NCI-H1930 (cell line): ENCODE data around the gene TNFRSF25.
A peak's percentile ranks its signal among the peaks of the same experiment; 100 is the strongest.
"Not testable (repeated sequence)": the region's sequence is repeated elsewhere in the genome, so short reads cannot be mapped to it uniquely, and the experiment has no call there.

Experiments
- DNase-seq, 2 experiments: peaks; one replicate each; lab custom pipeline; 2025; lab: John Stamatoyannopoulos, UW

TNFRSF25 gene

DNA sequence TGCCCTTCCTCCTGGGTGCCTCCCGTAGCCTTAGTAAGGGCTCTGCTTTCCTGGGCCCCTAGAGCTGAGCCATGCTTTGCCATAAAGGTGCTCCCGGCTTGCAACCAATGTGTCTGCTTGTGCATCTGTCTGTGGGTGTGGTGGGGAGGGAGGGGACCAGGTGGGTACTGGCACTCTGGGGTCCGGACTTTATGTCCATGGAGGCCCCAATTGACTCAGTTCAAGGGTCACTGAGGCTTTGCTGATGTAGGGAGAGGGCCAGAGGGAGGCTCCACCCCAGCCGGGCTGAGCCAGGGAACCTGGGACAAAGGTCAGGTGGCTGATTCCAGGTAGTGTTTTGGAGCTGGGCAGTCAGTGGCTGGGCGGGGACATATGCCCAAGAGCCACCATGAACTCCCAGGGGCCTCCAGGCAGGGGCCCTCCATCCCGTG, 15.0 kb downstream of the TNFRSF25 start:
- no peak for DNase-seq

DNA sequence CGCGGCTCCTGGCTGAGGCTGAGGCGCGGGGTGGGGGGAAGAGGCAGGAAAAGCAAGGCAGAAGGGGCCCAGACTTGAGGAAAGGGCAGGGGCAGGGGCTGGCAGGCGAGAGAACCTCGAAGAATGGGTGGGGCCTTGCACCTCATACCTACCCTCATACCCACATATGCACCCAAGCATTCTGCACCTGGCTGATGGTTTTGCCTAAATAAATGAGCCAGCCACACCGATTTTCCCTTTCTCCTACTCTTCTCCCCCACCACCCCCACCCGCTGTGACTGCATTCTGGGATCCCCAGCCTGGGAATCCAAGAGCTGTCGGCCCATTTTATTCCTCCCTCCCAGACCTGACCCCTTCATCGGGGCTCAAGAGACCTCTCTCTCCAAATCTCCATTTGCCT, 15.5 kb downstream of the TNFRSF25 start:
- DNase-seq, result not testable (repeated sequence)

DNA sequence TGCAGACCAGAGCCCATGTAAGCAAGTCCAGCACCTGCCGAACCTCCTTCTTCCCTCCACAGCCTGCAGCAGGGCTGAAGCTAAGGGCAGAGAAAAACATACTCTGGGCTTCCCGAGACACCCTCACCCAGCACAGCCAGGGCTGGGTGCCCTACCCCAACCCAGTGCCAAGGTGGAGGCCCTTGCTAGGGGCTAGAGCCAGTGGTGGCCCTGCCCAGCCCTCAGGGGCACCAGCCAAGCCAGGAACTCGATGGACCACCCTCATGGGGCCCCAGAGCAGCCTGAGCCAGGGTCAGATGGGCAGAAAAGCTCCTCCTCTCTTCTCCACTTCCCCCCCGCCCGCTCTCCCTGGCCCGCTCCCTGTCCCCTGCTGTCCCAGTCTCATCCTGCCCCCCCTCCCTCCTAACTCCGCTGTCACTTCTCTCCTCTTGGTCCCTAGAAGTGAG, 15.9 kb downstream of the TNFRSF25 start:
- DNase-seq, result no peak

DNA sequence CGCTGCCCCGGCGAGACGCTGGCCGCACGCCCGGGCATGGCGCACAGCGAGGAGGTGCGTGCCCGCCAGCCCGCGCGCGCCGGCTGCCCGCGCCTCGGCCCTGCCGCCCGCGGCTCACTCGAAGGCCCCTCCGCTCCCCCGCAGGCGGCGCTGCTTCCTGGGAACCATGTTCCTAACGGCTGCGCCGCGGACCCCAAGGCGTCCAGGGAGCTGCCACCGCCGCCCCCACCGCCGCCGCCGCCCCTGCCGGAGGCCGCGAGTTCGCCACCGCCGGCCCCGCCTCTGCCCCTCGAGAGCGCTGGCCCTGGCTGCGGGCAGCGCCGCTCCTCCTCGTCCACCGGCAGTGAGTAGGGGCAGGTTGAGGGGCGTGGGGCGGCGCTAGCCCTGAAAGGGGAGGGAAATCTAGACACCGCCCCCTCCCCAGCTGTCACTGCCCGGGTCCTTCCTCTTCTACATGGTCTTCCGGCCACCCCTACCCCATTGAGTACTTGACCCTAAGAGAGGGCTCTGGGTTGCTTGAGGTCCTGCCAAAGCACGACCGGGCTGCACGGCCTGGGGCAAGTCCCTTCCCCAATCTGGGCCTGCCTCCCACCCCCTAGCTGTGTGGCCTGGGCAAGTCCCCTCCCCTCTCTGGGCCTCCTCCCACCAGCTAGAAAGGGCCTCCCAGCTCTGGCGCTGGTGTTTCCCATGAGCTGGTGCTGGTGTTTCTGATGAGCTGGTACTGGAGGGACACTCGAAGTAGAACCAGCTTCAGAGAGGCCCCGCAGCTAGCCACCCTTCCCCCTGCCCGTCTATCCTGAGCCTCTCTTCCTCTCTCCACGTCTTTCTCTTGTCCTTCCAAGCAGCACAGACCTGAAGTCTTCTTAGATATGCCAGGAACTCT, 17.0 kb downstream of the TNFRSF25 start:
- DNase-seq, result peak; percentile 35 to 68

DNA sequence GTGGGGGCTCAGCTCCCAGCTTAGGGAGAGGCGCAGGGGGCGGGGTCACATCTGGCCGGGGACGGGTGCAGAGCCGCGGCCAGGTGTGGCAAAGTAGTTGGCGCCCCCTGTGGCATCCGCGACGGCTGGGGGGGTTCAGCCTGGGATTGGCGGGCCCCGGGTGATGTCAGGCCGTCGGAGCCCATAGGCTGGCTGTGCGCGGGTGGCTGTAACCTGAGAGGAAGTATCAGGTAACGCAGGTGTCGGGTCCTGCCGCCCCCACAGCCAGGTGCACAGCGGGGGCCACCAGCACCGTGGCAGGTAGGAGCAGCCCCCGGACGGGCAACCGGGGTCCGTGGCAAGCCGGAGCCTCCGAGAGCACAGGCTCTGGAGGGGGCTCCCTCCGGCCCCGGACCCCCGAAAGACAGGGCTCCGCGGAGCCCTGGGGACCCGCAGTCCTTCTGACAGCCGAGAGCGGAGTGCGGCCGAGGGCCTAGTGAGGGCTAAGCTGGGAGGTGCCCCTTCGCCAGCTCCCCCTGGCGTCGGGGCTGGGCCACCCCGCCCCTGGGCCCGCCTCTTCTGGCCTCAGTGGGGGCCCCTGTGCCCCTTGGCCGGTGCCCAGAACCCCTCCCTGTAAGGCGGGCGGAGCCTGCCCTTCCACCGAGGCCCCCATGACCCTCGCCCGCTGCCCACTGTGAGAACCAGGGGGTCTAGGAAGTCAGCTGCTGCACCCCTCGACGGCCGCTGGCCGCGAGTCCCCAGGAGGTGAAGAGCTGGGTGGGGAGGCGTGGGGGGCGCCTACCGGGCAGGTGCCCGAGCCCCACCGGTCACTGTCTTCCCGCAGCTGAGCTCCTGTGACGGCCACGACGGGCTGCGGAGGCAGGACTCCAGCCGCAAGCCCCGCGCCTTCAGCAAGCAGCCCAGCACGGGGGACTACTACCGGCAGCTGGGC, 17.9 kb downstream of the TNFRSF25 start:
- peak; percentile 83 to 86 for DNase-seq

DNA sequence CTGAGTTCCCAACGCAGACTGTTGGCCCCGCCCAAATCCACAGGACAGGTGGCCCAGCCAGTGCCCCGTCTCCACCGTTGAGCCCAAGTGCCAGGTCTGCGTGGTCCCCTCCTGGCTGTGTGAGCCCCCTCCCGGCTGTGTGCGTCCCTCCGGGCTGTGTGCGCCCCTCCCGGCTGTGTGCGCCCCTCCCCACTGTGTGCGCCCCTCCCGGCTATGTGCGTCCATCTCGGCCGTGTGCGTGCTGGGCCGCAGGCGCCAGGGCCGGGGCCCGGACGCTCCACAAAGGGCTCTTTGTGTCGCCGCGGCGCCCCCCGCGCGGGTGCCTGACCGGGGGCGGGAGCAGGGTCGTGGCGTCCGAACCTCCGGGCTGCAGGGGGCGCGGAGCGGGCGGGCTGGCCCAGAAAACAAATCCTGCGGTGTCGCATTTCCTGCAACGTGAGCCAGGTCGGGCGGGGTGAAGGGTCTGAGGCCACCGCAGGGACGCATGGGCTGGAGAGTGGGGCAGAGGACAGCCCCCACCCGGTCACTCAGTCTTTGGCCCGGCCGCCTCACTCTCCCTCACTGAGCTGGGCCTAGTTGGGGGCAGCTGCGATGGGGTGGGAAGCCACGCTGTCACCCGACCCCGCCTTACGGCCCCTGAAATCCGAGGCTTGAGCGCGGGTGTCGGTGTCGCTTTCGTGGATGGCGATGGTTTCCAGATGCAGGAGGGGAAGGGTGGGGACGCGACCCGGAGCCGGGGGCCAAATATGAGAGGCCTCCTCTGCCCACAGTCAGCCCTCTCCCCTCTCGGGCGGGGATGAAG, 18.8 kb downstream of the TNFRSF25 start:
- peak; percentile 18 to 47 for DNase-seq

DNA sequence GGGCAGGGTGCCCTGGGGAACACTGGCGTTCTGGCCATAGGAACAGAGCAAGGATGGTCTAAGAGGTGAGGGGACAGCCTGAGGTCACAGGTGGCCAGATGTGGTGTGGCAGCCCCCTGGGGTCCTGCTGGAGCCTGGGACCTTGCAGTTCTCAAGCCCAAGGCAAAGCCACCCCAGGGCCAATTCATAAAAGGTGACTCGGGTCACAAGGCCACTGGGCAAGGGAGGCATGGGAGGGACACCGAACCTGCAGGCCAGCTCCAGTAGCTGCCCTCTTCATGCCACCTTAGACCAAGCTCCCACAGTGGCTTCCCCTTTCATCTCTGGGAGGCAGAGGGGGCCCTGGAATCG, 19.3 kb downstream of the TNFRSF25 start:
- DNase-seq, result no peak

DNA sequence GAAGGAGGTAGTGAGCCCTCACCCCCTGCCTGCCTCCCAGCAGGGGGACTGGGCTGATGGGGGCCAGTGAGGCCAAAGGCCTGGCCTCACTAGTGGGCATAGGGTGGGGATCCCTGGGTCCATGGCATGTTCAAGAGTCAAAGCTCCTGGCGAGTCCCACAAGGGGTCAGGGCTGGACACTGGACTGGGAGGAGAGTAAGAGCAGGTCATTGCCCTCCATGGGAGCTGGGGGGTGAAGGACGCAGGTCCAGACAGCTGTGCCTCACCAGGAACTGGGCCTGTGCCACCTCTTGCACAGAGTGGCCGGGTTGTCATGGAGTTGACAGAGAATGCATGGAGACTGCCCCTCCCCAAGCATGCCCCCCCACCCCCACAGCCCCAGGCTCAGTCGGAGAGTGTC, 20.0 kb downstream of the TNFRSF25 start:
- DNase-seq, result not testable (repeated sequence)

DNA sequence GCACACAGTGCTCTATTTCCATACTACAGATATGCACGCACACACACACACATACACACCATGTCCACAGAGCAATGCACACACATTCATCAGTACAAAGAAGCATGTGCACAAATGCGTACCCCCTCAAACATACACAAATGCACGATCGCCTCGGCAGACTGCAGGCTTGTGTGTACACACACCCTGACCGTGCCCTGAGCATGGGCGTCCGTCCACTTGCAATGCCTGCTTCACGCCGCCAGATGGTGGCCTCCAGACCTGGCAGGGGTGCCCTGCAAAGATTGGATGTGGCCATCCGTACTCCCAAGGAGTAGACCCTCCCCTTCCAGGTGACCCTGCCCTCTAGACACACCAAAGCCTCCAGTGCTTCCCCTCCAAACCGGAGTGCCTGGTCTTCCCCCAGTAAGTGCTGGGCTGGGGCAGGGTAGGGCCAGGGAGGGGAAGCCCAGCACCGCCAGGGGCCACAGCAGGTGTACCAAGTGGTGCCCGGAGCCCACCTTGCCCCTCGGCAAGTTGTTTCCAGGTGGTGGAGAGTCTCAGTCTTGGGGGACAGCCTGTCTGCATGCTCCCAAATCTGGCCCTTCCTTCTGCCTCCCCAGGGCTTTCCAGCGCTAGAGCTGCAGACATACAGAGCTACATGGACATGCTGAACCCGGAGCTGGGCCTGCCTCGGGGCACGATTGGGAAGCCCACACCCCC, 20.8 kb downstream of the TNFRSF25 start:
- DNase-seq, result no peak

DNA sequence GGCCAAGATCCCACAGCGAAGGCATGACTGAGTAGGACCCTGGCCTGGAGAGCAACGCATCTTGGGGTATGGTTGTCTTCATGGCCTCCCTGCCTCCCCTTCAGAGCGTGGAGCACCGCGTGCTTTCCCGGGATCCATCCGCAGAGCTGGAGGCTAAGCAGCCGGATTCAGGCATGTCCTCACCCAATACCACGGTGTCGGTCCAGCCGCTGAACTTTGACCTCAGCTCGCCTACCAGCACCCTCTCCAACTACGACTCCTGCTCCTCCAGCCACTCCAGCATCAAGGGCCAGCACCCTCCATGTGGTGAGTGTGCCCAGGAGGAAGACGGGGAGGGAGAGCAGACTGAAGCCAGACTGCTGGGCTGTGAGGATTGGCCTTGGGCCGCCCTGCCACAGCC, 21.6 kb downstream of the TNFRSF25 start:
- DNase-seq, result no peak

DNA sequence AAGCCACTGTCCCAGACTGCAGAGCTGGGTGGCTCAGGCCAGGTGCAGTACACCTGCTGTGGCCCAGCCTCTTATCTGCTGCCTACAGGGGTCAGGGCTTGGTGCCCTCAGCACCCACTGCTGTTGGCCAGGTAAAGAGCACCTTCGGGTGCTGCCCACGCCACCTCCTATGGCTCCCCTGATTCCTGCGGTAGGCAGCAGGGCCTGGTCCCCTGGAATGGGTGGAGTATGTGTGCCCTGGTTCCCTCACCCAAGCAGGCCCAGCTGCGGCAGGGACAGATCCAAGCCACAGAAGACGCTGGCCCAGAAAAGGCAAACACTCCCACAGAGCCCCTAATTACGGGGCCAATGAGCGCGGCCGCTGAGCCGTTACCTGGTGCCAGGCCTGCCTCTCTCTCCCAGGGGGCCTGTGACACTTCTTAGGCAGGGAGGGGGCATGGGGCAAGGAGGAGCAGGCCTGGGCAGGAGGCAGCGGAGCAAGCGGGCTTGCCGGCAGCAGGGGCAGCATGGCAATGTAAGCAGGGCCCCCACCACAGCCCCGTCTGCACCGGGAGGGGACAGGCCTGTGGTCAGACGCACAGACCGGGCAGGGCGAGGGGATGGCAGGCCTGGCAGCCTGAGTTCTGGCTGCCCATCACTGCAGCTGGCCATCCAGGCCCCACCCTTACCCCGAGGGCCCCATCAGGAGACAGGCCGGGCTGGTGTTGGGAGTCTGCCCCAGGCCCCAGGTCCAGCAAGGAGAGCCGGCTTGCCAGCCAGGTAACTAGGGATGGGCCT, 22.4 kb downstream of the TNFRSF25 start:
- no peak for DNase-seq

DNA sequence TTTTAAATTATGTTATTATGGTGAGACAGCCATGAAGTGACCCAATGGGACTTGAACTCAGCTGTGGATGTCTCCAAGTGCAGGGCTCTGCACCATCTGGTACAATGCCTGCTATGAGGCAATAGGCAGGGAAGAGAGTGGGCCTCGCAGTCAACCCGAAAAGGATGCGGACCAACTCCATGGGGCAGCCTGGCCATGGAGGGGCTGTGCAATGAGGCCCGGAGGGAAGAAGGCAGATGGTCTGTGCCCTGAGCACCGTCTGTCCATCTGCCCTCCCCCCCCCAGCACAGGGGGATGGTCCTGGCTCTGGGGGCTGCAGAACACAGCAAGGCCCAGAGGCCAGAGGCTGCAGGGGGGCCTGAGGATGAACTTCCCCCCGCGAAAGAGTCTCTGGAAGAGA, 24.4 kb downstream of the TNFRSF25 start:
- DNase-seq, result no peak

DNA sequence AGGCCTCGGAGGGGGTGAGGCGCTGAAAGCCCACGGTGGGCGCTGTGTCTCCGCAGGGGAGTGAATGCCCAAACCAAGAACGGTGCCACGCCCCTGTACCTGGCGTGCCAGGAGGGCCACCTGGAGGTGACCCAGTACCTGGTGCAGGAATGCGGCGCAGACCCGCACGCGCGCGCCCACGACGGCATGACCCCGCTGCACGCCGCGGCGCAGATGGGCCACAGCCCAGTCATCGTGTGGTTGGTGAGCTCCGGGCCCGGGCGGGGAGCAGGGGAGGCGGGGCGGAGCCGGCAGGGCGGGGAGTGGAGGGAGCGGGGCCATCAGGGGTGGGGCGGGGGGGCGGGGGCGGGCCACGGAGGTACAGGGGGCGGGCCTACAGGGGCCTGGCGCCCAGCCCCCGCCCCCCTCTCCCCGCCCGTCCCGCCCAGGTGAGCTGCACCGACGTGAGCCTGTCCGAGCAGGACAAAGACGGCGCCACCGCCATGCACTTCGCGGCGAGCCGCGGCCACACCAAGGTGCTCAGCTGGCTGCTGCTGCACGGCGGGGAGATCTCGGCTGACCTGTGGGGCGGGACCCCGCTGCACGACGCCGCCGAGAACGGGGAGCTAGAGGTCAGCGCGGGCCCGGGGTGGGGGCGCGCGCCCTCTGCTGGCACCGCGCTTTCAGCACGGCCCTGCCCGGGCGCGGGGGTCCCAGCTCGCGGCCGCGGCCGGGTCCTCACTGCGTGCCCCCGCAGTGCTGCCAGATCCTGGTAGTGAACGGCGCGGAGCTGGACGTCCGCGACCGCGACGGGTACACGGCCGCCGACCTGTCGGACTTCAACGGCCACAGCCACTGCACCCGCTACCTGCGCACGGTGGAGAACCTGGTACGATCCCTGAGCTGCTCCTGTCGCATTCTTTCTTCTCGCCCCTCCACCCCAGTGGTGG, 25.5 kb downstream of the TNFRSF25 start:
- peak; percentile 35 to 49 for DNase-seq

DNA sequence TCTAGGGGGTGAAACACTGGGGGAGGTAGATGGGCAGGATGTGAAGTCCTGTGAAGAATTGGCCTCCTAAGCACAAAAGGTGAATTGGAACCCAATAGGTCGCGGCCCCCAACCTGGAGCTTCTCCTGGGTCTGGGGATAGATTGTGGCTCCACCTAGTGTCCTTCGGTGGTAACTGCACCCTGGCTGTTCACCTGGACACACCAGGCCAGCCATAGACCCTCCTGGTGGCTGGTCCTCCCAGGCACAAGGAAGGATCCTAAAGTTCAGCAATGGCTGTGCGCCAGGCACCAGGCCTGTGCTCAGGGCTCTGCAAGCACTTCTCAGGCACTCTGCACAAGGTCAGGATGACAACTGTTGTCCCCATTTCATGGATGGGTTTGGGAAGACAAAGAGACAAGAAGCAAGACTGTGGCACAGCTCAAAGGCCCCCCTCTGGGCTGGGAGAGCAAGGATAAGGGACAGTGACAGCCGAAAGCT, 27.9 kb downstream of the TNFRSF25 start:
- peak; percentile 38 to 56 for DNase-seq

DNA sequence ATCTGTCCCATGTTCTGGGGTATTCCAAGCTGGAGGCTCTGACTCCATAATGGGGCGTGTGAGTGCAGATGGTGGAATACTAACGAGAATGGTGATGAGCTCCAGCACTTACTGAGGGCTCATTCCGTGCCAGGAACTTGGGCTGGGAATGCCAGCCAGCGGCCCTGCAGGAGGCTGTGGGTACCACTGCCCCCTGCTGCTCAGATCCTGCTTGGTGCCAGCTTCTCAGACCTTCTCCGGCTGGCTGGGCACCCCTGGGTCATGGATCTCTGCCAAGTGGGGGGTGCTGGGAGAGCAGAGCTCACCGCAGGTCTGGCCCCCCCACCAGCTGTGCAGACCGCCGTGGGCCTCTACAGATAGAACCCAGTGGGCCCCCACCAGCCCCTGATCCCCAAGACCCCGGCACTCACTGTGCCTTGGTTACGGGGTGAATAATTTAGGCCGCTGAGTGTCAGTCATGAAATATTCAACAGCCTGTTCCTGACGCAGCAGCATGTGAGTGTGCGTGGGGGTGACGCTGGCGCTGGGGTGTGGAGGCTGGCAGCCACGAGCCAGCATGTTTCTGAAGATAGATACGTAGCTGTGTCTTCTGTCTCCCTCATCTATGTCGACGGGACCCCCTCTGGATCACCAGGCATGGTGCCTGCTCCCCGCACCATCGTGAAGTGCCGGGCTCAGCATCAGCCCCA, 28.8 kb downstream of the TNFRSF25 start:
- not testable (repeated sequence) for DNase-seq

DNA sequence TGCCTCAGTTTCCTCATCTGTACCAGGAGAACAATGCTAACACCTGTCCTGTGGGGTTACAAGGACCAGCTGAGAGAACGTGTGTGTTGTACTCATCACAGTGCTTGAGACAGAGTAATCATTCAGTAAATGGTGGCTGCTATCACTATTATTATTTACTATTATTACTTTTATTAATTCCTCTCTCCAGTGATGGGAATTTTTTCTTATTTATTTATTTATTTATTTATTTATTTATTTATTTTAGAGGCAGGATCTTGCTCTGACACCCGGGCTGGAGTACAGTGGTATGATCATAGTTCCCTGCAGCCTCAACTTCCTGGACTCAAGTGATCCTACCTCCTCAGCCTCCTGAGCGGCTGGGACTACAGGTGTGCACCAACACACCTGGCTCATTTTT, 29.7 kb downstream of the TNFRSF25 start:
- not testable (repeated sequence) for DNase-seq

DNA sequence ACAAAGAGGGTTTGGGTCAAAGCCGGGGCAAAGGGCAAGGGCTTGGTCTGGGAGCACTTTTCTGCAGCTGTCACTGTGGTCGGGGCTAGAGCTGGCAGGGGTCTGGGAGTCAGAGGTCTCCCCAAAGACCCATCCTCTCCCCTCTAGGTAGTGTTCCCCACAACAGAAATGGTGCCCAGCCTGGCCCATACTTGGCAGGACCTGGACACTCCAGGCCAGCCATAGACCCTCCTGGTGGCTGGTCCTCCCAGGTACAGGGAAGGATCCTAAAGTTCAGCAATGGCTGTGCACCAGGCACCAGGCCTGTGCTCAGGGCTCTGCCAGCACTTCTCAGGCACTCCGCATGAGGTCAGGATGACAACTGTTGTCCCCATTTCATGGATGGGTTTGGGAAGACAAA, 30.4 kb downstream of the TNFRSF25 start:
- no peak for DNase-seq

DNA sequence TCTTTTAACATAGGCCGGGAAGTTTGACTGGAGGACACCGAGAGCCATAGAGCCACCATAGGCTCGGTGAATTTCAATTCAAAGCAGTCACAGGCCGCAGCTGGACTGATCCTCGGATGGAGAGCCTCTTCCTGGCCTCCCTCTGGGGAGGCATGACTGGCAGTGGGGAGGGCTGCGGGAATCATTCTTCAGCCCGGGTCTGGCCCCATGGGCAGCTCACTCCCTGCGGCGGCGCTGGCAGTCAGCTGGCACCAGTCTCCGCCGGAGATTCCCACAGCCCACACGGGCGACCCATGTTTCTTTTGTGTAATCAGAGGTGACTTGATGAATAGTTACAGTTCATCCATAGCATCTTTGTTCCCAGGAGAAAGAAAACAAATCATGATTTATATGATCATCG, 30.8 kb downstream of the TNFRSF25 start:
- no peak for DNase-seq

DNA sequence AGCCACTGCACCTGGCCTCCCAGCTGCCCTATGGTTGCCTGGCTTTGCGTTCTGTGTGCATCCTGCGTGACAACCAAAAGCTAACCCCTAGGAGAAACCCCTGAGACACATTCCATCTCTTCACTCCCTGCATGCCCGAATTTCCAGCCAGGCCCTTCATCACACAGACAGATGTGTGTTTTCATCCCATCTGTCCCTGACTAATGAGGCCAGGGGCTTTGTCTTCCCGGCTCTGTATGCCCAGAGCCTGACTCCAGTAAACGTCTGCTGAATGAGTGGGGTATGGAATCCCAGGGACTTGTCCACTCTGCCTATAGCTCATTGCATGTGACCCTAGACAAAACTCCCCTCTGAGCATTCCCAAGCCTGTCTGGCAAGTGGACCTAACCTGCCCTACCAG, 31.8 kb downstream of the TNFRSF25 start:
- DNase-seq, result no peak
